Measurements from ENCODE around the gene RAMP1.

- TF ChIP-seq BCLAF1 (IDR thresholded peaks at IDR 0.05; ENCODE audit: borderline replicate concordance in 1 of 2, control insufficient read depth in 1 of 2, low read depth in 2 of 2, low read length in 1 of 2) (no peak), USF1 (CRISPR knock-in tag; IDR thresholded peaks at IDR 0.05) (no peak), ZBTB17 (CRISPR knock-in tag; IDR thresholded peaks at IDR 0.05) (no peak), CTCF (IDR thresholded peaks at IDR 0.05 in 2 of 3, conservative IDR thresholded peaks at IDR 0.05 in 1 of 3; ENCODE audit: insufficient read depth in 2 of 3, low read depth in 1 of 3, low read length in 3 of 3) (no peak), ZNF57 (CRISPR knock-in tag; IDR thresholded peaks at IDR 0.05) (no peak), ELF4 (CRISPR knock-in tag; IDR thresholded peaks at IDR 0.05) (no peak), RNF2 (IDR thresholded peaks at IDR 0.05) (no peak), HNRNPK (IDR thresholded peaks at IDR 0.05; ENCODE audit: low read depth, low read length, poor library complexity, severe bottlenecking) (no peak)
- TF ChIP-seq, protein P1, sequence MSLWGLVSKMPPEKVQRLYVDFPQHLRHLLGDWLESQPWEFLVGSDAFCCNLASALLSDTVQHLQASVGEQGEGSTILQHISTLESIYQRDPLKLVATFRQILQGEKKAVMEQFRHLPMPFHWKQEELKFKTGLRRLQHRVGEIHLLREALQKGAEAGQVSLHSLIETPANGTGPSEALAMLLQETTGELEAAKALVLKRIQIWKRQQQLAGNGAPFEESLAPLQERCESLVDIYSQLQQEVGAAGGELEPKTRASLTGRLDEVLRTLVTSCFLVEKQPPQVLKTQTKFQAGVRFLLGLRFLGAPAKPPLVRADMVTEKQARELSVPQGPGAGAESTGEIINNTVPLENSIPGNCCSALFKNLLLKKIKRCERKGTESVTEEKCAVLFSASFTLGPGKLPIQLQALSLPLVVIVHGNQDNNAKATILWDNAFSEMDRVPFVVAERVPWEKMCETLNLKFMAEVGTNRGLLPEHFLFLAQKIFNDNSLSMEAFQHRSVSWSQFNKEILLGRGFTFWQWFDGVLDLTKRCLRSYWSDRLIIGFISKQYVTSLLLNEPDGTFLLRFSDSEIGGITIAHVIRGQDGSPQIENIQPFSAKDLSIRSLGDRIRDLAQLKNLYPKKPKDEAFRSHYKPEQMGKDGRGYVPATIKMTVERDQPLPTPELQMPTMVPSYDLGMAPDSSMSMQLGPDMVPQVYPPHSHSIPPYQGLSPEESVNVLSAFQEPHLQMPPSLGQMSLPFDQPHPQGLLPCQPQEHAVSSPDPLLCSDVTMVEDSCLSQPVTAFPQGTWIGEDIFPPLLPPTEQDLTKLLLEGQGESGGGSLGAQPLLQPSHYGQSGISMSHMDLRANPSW (CRISPR knock-in tag; IDR thresholded peaks at IDR 0.05) = no peak
- TF ChIP-seq, protein P2, sequence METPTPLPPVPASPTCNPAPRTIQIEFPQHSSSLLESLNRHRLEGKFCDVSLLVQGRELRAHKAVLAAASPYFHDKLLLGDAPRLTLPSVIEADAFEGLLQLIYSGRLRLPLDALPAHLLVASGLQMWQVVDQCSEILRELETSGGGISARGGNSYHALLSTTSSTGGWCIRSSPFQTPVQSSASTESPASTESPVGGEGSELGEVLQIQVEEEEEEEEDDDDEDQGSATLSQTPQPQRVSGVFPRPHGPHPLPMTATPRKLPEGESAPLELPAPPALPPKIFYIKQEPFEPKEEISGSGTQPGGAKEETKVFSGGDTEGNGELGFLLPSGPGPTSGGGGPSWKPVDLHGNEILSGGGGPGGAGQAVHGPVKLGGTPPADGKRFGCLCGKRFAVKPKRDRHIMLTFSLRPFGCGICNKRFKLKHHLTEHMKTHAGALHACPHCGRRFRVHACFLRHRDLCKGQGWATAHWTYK (CRISPR knock-in tag; IDR thresholded peaks at IDR 0.05) = no peak
Observed at GRCh38 chr2:237921967-237922492, 62.6 kb downstream of the RAMP1 start.
